ENCODE data around the gene PKD2.

The PKD2 gene

DNA sequence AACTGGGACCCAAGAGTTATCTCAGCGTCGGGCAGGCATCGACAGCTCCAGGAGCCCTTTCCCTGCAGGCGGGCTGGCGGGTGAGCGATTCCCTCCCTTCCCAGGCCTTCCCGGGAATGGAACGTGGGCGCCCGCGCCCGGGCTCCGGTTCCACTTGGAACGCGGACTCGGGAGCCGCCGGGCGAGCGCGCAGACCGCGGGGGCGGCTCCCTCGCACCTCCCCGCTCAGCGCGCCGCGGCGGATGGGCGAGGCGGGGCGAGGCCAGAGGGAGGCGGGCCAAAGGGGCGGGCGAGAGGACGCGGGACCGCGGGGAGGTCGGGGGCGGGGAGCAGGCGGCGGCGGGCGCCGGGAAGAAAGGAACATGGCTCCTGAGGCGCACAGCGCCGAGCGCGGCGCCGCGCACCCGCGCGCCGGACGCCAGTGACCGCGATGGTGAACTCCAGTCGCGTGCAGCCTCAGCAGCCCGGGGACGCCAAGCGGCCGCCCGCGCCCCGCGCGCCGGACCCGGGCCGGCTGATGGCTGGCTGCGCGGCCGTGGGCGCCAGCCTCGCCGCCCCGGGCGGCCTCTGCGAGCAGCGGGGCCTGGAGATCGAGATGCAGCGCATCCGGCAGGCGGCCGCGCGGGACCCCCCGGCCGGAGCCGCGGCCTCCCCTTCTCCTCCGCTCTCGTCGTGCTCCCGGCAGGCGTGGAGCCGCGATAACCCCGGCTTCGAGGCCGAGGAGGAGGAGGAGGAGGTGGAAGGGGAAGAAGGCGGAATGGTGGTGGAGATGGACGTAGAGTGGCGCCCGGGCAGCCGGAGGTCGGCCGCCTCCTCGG, at the start of gene PKD2:
Gene PKD2 (plus strand): TSS at position 332 of the 818 bp plus-strand sequence. CDS start 99 bp downstream, at position 431.
- Histone ChIP-seq H3K4me3 (ENCODE audit: low read depth, low read length) (peak within 1 kb of the TSS; percentile 77), H3K4me1 (ENCODE audit: control insufficient read depth, insufficient read depth, low read length) (peaks cover 16% of the 10 kb centered on the region), H3K36me3 (ENCODE audit: control insufficient read depth, insufficient read depth, low read length) (no peaks in the 10 kb centered on the region), H3K9ac (ENCODE audit: low read depth, low read length) (peak within 1 kb of the TSS; percentile 55), H3K9me3 (ENCODE audit: control insufficient read depth, insufficient read depth, low read length) (no peaks in the 10 kb centered on the region), H3K27me3 (ENCODE audit: control insufficient read depth, insufficient read depth, low read length) (peaks cover 27% of the 10 kb centered on the region)

DNA sequence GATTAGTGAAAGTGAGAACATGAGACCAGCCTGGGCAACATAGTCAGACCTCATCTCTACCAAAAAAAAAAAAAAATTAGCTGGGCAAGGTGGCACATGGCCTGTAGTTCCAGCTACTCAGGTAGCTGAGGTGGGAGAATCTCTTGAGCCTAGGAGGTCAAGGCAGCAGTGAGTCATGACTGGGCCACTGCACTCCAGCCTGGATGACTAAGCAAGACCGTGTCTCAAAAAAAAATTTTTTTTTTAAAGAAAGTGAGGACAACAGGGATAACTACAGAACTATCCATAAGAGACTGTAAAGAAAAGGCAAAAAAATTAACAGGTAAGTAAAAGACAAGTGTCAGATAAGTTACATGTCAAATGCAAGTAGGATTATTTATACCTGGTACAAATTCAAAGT, 45.4 kb upstream of the PKD2 start:
- no peak overlapping the region for H3K4me3 ChIP-seq (ENCODE audit: low read depth, low read length)
- no peaks in the 10 kb centered on the region for H3K9me3 ChIP-seq (ENCODE audit: control insufficient read depth, insufficient read depth, low read length)
- H3K27me3 ChIP-seq (ENCODE audit: control insufficient read depth, insufficient read depth, low read length) = no peaks in the 10 kb centered on the region
- no peaks in the 10 kb centered on the region for H3K36me3 ChIP-seq (ENCODE audit: control insufficient read depth, insufficient read depth, low read length)
- H3K9ac ChIP-seq (ENCODE audit: low read depth, low read length) = no peak overlapping the region
- H3K4me1 ChIP-seq (ENCODE audit: control insufficient read depth, insufficient read depth, low read length) = no peaks in the 10 kb centered on the region

- no peaks in the 10 kb centered on the region for H3K9me3 ChIP-seq (ENCODE audit: control insufficient read depth, insufficient read depth, low read length)
- no peaks in the 10 kb centered on the region for H3K4me1 ChIP-seq (ENCODE audit: control insufficient read depth, insufficient read depth, low read length)
- no peaks in the 10 kb centered on the region for H3K36me3 ChIP-seq (ENCODE audit: control insufficient read depth, insufficient read depth, low read length)
- no peaks in the 10 kb centered on the region for H3K27me3 ChIP-seq (ENCODE audit: control insufficient read depth, insufficient read depth, low read length)
- no peak overlapping the region for H3K9ac ChIP-seq (ENCODE audit: low read depth, low read length)
- no peak overlapping the region for H3K4me3 ChIP-seq (ENCODE audit: low read depth, low read length)
These were observed 44.9 kb upstream of the PKD2 start for GRCh38 chr4:87962398-87963146.

GRCh38 chr4:87965501-87965975, 41.9 kb upstream of the PKD2 start:
- no peaks in the 10 kb centered on the region for H3K9me3 ChIP-seq (ENCODE audit: control insufficient read depth, insufficient read depth, low read length)
- H3K9ac ChIP-seq (ENCODE audit: low read depth, low read length) = no peak overlapping the region
- H3K4me1 ChIP-seq (ENCODE audit: control insufficient read depth, insufficient read depth, low read length) = no peaks in the 10 kb centered on the region
- no peaks in the 10 kb centered on the region for H3K27me3 ChIP-seq (ENCODE audit: control insufficient read depth, insufficient read depth, low read length)
- H3K36me3 ChIP-seq (ENCODE audit: control insufficient read depth, insufficient read depth, low read length) = no peaks in the 10 kb centered on the region
- no peak overlapping the region for H3K4me3 ChIP-seq (ENCODE audit: low read depth, low read length)

DNA sequence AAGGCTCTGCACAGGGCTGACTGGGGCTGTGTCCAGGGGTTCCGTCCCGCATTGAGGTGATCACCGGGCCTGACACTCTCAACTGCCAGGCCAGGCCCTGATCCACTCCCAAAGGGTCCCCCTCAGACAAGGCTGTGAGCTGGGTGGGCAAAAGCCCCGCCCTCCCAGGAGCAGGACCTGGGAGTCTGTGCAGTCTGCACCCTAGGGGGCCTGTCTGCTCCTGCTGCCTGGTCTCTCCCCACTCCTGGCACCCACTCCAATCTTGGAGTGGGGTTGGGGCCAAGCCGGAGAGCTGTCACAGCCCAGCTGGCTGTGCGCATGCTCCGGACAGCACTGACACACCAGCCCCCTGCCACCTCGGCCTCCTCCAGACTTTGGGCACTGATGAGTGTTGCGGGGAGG, 41.3 kb upstream of the PKD2 start:
- H3K9me3 ChIP-seq (ENCODE audit: control insufficient read depth, insufficient read depth, low read length) = no peaks in the 10 kb centered on the region
- H3K4me3 ChIP-seq (ENCODE audit: low read depth, low read length) = no peak overlapping the region
- no peaks in the 10 kb centered on the region for H3K27me3 ChIP-seq (ENCODE audit: control insufficient read depth, insufficient read depth, low read length)
- no peaks in the 10 kb centered on the region for H3K4me1 ChIP-seq (ENCODE audit: control insufficient read depth, insufficient read depth, low read length)
- no peak overlapping the region for H3K9ac ChIP-seq (ENCODE audit: low read depth, low read length)
- H3K36me3 ChIP-seq (ENCODE audit: control insufficient read depth, insufficient read depth, low read length) = no peaks in the 10 kb centered on the region

- no peaks in the 10 kb centered on the region for H3K4me1 ChIP-seq (ENCODE audit: control insufficient read depth, insufficient read depth, low read length)
- H3K9ac ChIP-seq (ENCODE audit: low read depth, low read length) = no peak overlapping the region
- H3K27me3 ChIP-seq (ENCODE audit: control insufficient read depth, insufficient read depth, low read length) = no peaks in the 10 kb centered on the region
- H3K4me3 ChIP-seq (ENCODE audit: low read depth, low read length) = no peak overlapping the region
- H3K9me3 ChIP-seq (ENCODE audit: control insufficient read depth, insufficient read depth, low read length) = no peaks in the 10 kb centered on the region
- no peaks in the 10 kb centered on the region for H3K36me3 ChIP-seq (ENCODE audit: control insufficient read depth, insufficient read depth, low read length)
These were observed 40.2 kb upstream of the PKD2 start for GRCh38 chr4:87967193-87967592.

DNA sequence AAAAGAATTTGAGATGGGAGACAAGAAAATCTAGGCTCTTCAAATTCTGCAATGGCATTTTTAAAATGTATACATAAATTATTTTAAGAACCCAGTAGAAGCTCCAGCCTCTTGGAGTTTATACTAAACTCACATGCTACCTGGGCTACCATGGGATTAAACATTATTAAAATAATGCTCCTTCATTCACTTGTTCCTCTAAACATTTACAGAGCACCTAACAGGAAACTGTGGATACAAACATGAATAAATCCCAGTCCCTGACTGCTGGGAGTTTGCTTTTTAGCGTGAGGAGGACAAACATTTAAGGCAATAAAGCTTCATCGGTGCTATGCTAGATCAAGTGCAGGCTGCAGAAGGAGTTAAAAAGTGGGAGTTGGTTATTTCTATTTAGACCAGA, 37.3 kb upstream of the PKD2 start:
- Histone ChIP-seq H3K27me3 (ENCODE audit: control insufficient read depth, insufficient read depth, low read length) (no peaks in the 10 kb centered on the region), H3K4me1 (ENCODE audit: control insufficient read depth, insufficient read depth, low read length) (peaks cover 3% of the 10 kb centered on the region), H3K36me3 (ENCODE audit: control insufficient read depth, insufficient read depth, low read length) (no peaks in the 10 kb centered on the region), H3K4me3 (ENCODE audit: low read depth, low read length) (no peak overlapping the region), H3K9ac (ENCODE audit: low read depth, low read length) (no peak overlapping the region), H3K9me3 (ENCODE audit: control insufficient read depth, insufficient read depth, low read length) (no peaks in the 10 kb centered on the region)

- H3K27me3 ChIP-seq (ENCODE audit: control insufficient read depth, insufficient read depth, low read length) = no peaks in the 10 kb centered on the region
- H3K4me1 ChIP-seq (ENCODE audit: control insufficient read depth, insufficient read depth, low read length) = peaks cover 6% of the 10 kb centered on the region
- no peak overlapping the region for H3K9ac ChIP-seq (ENCODE audit: low read depth, low read length)
- H3K36me3 ChIP-seq (ENCODE audit: control insufficient read depth, insufficient read depth, low read length) = no peaks in the 10 kb centered on the region
- no peak overlapping the region for H3K4me3 ChIP-seq (ENCODE audit: low read depth, low read length)
- H3K9me3 ChIP-seq (ENCODE audit: control insufficient read depth, insufficient read depth, low read length) = no peaks in the 10 kb centered on the region
These were observed 35.6 kb upstream of the PKD2 start for GRCh38 chr4:87971866-87972265.

DNA sequence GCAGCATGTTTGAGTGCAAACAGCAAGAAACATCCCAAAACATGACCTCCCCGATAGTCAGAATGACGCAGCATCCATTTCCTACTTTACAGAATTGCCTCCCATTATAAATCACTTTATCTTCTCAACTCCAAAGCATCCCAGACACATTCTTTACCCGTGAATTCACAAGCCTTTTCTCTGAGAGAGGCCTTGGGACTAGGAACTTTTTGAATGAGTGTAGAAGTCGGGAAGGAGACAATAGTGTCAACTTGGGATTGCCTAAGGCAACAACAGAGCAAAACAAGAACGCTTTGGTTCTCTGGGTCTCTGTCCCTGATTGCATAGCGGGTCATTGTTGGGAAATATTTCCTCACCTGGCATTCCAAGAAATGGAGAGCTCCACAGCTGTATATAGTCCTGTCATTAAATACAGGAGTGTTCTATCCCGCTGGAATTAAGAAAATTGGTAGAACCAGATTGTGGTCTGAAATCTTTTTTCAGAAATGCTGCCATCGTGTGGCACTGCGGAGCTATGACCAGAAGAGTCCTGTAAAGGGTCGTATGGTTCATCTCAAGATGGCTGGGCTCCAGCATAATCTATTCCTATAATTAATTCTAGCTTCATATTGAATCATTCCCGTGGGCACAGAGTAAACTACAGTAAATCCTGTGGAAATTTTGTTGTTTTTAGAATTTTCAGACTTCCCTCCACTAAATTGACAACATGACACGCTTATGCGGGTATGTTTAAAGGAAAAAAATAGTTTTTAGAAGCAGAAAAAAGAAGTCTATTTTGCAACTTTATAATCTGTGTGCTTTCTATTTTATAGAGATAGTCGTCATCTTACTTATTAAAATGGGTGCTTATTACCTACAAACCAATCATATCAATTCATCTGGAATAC, 33.9 kb upstream of the PKD2 start:
- Histone ChIP-seq H3K9ac (ENCODE audit: low read depth, low read length) (no peak overlapping the region), H3K27me3 (ENCODE audit: control insufficient read depth, insufficient read depth, low read length) (no peaks in the 10 kb centered on the region), H3K36me3 (ENCODE audit: control insufficient read depth, insufficient read depth, low read length) (no peaks in the 10 kb centered on the region), H3K4me3 (ENCODE audit: low read depth, low read length) (peak overlapping the region; percentile 40), H3K9me3 (ENCODE audit: control insufficient read depth, insufficient read depth, low read length) (no peaks in the 10 kb centered on the region), H3K4me1 (ENCODE audit: control insufficient read depth, insufficient read depth, low read length) (peaks cover 6% of the 10 kb centered on the region)

DNA sequence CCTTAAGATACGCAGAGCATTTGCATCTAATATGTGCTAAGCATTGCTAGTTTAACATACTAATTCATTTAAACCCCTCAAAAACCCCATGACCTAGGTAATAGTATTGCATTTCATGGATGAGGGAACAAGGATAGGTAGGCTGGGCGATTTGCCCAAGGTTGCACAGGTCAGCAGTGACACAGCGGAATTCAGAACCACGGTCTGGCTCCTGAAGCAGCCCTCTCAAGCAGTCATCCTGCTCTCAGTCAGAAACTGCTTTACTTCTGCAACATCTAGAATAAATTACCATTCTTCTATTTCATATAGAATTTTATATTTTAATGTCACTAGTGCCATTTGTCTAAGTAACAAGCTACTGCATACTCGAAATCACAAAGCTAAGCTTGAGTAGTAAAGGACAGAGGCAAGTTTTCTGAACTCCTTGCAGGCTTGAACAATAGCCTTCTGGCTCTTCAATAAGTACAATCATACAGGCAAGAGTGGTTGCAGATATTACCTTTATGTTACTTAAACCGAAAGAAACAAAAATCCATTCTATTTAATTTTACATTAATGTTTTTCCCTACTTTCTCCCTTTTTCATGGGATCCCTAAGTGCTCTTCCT, 32.5 kb upstream of the PKD2 start:
- no peaks in the 10 kb centered on the region for H3K27me3 ChIP-seq (ENCODE audit: control insufficient read depth, insufficient read depth, low read length)
- H3K4me3 ChIP-seq (ENCODE audit: low read depth, low read length) = no peak overlapping the region
- H3K4me1 ChIP-seq (ENCODE audit: control insufficient read depth, insufficient read depth, low read length) = peaks cover 8% of the 10 kb centered on the region
- no peak overlapping the region for H3K9ac ChIP-seq (ENCODE audit: low read depth, low read length)
- H3K36me3 ChIP-seq (ENCODE audit: control insufficient read depth, insufficient read depth, low read length) = no peaks in the 10 kb centered on the region
- H3K9me3 ChIP-seq (ENCODE audit: control insufficient read depth, insufficient read depth, low read length) = no peaks in the 10 kb centered on the region

DNA sequence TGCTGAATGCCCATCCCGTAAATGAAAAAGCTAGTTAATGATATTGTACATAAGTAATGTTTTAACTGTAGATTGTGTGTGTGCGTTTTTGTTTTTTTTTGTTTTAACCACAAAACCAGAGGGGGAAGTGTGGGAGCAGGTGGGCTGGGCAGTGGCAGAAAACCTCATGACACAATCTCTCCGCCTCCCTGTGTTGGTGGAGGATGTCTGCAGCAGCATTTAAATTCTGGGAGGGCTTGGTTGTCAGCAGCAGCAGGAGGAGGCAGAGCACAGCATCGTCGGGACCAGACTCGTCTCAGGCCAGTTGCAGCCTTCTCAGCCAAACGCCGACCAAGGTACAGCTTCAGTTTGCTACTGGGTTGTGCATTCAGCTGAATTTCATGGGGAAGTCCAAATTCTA, 32.0 kb upstream of the PKD2 start, which contains the start of gene SPP1:
Gene SPP1 (plus strand): TSS at position 249 of the 400 bp plus-strand sequence. CDS start 1,182 bp downstream, outside the sequence.
- peak within 1 kb of the TSS; percentile 30 for H3K4me3 ChIP-seq (ENCODE audit: low read depth, low read length)
- peaks cover 8% of the 10 kb centered on the region for H3K4me1 ChIP-seq (ENCODE audit: control insufficient read depth, insufficient read depth, low read length)
- H3K27me3 ChIP-seq (ENCODE audit: control insufficient read depth, insufficient read depth, low read length) = no peaks in the 10 kb centered on the region
- no peaks in the 10 kb centered on the region for H3K9me3 ChIP-seq (ENCODE audit: control insufficient read depth, insufficient read depth, low read length)
- H3K36me3 ChIP-seq (ENCODE audit: control insufficient read depth, insufficient read depth, low read length) = no peaks in the 10 kb centered on the region
- H3K9ac ChIP-seq (ENCODE audit: low read depth, low read length) = no peak within 1 kb of the TSS
